A549 (cell line): ENCODE measurements around the gene APOOL. TPM values are rescaled to one million over a fixed set of nuclear protein-coding genes. Genes with fewer than 3 reads are reported as not detected.

Source experiments
- ATAC-seq, 2 experiments: fragments of 200-7000 bp in 1 of 2; fragments of >200 bp in 1 of 2; cut with Nextera tagmentation in 1 of 2; cut with Tn5 transposase in 1 of 2; 3 replicates each; pipeline versions ENCODE4 v1.8.0 to v1.9.1; 2018 to 2020; ENCODE audit warnings: mild to moderate bottlenecking in 1 of 2, moderate library complexity in 1 of 2
- CTCF ChIA-PET: fragments of 300-600 bp; sonication (Branson Sonifier 250); formaldehyde crosslinking; extraction: SDS; loops from one replicate; lab custom pipeline; 2021; ENCODE audit warnings: antibody characterized with exemption, inconsistent platforms; lab: Yijun Ruan, JAX
- POLR2A ChIA-PET: fragments of 350-600 bp; formaldehyde crosslinking; extraction: SDS; loops from one replicate; lab custom pipeline; 2021; ENCODE audit warnings: antibody characterized with exemption, inconsistent platforms; lab: Yijun Ruan, JAX
- DNase-seq, 2 experiments: peaks; one replicate each; pipeline versions ENCODE4 v3.0.0 to v3.0.0-alpha.2; 2011 to 2016; ENCODE audit warnings: low read depth in 1 of 2, low spot score in 1 of 2
- FAIRE-seq: peaks from 2 replicates; lab custom pipeline; 2011; peaks lifted over from hg19 to GRCh38; lab: Jason Lieb, UNC
- H3K27ac ChIP-seq, 2 experiments: fragments of >200 bp; sonication (Bioruptor Twin); formaldehyde crosslinking; 3 replicates each; pipeline ENCODE4 v1.5.1; 2016 to 2017
- H3K4me1 ChIP-seq: fragments of >200 bp; sonication (Bioruptor Twin); formaldehyde crosslinking; 3 replicates; pipeline ENCODE4 v1.6.1; 2016
- H3K4me2 ChIP-seq: fragments of >200 bp; sonication (Bioruptor Twin); formaldehyde crosslinking; 3 replicates; pipeline ENCODE4 v1.6.1; 2016
- H3K4me3 ChIP-seq: fragments of >200 bp; sonication (Bioruptor Twin); formaldehyde crosslinking; 3 replicates; pipeline ENCODE4 v1.5.1; 2016
- H3K9me3 ChIP-seq: fragments of >200 bp; sonication (Bioruptor Twin); formaldehyde crosslinking; 3 replicates; pipeline ENCODE4 v1.6.1; 2016
- BCL3 ChIP-seq: fragments of >200 bp; sonication (Bioruptor Twin); formaldehyde crosslinking; IDR thresholded peaks from 3 replicates; pipeline ENCODE4 v1.6.1; 2016
- ESRRA ChIP-seq: fragments of 150-350 bp; IDR thresholded peaks from 2 replicates; pipeline ENCODE4 v1.6.1; 2014; ENCODE audit warnings: mild to moderate bottlenecking, low read length, borderline replicate concordance
- FOSL2 ChIP-seq, 2 experiments: fragments of 450-650 bp in 1 of 2; fragments of >200 bp in 1 of 2; sonication (Bioruptor Twin) in 1 of 2; formaldehyde crosslinking; IDR thresholded peaks; 2 replicates each; pipeline versions ENCODE4 v1.5.0 to v1.6.1; 2016 to 2020; ENCODE audit warnings: mild to moderate bottlenecking in 1 of 2, moderate library complexity in 1 of 2
- GATA3 ChIP-seq: IDR thresholded peaks from 2 replicates; pipeline ENCODE4 v1.6.1; 2012; ENCODE audit warnings: borderline replicate concordance
- HOXB13 ChIP-seq: fragments of 250-450 bp; sonication (Bioruptor Pico); IDR thresholded peaks from 2 replicates; pipeline ENCODE4 v1.5.0; 2020; ENCODE audit warnings: low read depth, mild to moderate bottlenecking, moderate library complexity
- HOXB5 ChIP-seq: fragments of 250-450 bp; sonication (Bioruptor Pico); IDR thresholded peaks from 2 replicates; pipeline ENCODE4 v1.5.0; 2020; ENCODE audit warnings: mild to moderate bottlenecking, moderate library complexity
- JUN ChIP-seq, 2 experiments: fragments of >200 bp; sonication (Bioruptor Twin); formaldehyde crosslinking; IDR thresholded peaks; 2 replicates in 1 of 2; 3 replicates in 1 of 2; pipeline ENCODE4 v1.6.1; 2016 to 2017
- JUNB ChIP-seq: fragments of >200 bp; sonication (Bioruptor Twin); formaldehyde crosslinking; IDR thresholded peaks from 2 replicates; pipeline ENCODE4 v1.6.1; 2016
- KDM1A ChIP-seq: fragments of 200-600 bp; sonication (generic); IDR thresholded peaks from 2 replicates; pipeline ENCODE4 v1.6.1; 2016; ENCODE audit warnings: low read depth, mild to moderate bottlenecking
- MYC ChIP-seq: IDR thresholded peaks from 2 replicates; pipeline ENCODE4 v1.6.1; 2012; ENCODE audit warnings: mild to moderate bottlenecking, inconsistent platforms, low read length, improper control_type of control experiment, borderline replicate concordance
- NFE2L2 ChIP-seq: fragments of 150-350 bp; conservative IDR thresholded peaks from 2 replicates; pipeline ENCODE4 v1.6.1; 2014; ENCODE audit warnings: low read length
- PHF8 ChIP-seq: fragments of 200-600 bp; sonication (generic); IDR thresholded peaks from 2 replicates; pipeline ENCODE4 v1.6.1; 2016; ENCODE audit warnings: low read depth, mild to moderate bottlenecking, antibody characterized with exemption, moderate library complexity, borderline replicate concordance
- POLR2A ChIP-seq: IDR thresholded peaks from 2 replicates; pipeline ENCODE4 v1.6.1; 2012; ENCODE audit warnings: mild to moderate bottlenecking, low read length
- RNF2 ChIP-seq: fragments of 200-600 bp; sonication (generic); IDR thresholded peaks from 2 replicates; pipeline ENCODE4 v1.6.1; 2016; ENCODE audit warnings: low read depth, mild to moderate bottlenecking, antibody characterized with exemption, moderate library complexity, borderline replicate concordance
- SMC3 ChIP-seq: fragments of >200 bp; sonication (Bioruptor Twin); formaldehyde crosslinking; IDR thresholded peaks from 3 replicates; pipeline ENCODE4 v1.6.1; 2018; ENCODE audit warnings: inconsistent platforms
- ZNF302 ChIP-seq: fragments of 250-450 bp; sonication (Bioruptor Pico); IDR thresholded peaks from 2 replicates; pipeline ENCODE4 v1.9.0; 2021; ENCODE audit warnings: inconsistent platforms, mild to moderate bottlenecking, moderate library complexity
- WGBS: methylation state at CpG from one replicate; pipeline ENCODE4 v1.1.6; 2017; ENCODE audit errors: missing lambda C conversion rate; 5-methylcytosine and 5-hydroxymethylcytosine counted together
- polyA plus RNA-seq, 4 experiments: library from polyadenylated mRNA; depleted of rRNA in 3 of 4; stranded (reverse); fragments of >200 nt; fragmentation: RNase III in 1 of 4; extraction: RNeasy Plus Mini Kit Qiagen cat#74134 plus additional on column Dnase treatment in 1 of 4; gene quantifications; 2 replicates in 3 of 4; 3 replicates in 1 of 4; pipeline ENCODE4 v1.2.3, GENCODE V29; 2011 to 2017
- TF ChIP-seq, protein P1 (sequence below): IDR thresholded peaks from 2 replicates; pipeline ENCODE4 v1.6.1; 2012
- TF ChIP-seq, protein P2 (sequence below): fragments of >200 bp; sonication (Bioruptor Twin); formaldehyde crosslinking; IDR thresholded peaks from 3 replicates; pipeline ENCODE4 v1.5.1; 2016

Gene APOOL
- polyA plus RNA-seq, 2 of the 4 experiments (the other 2 are of a cell fraction): 10.3 to 10.7 TPM

DNA sequence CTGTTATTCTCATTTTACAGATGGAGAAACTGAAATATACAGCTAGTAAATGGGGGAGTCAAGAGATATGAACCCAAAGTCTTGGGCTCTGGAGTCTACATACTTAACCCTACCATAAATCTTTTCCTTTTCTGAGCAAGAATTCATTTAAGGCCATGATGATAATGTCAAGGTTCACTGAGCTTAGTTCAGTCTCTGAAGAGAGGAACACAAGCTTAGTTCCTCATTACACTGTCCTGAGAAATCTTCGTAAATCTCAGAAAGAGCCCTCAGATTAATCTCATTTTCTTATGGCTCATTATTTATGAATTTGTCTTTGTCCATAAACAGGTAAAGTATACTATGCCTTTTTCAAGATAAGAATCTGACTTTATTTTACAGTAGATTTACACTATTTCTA is 135.7 kb downstream of the APOOL start (continued):
- TF ChIP-seq ZNF302 (CRISPR knock-in tag) (no peak), BCL3 (no peak), ESRRA (no peak), FOSL2 (IDR thresholded peaks at IDR 0.05) (no peak), FOSL2 (CRISPR knock-in tag; IDR thresholded peaks at IDR 0.05) (no peak), NFE2L2 (no peak)
- TF ChIP-seq, protein P1, sequence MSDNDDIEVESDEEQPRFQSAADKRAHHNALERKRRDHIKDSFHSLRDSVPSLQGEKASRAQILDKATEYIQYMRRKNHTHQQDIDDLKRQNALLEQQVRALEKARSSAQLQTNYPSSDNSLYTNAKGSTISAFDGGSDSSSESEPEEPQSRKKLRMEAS: no peak

DNA sequence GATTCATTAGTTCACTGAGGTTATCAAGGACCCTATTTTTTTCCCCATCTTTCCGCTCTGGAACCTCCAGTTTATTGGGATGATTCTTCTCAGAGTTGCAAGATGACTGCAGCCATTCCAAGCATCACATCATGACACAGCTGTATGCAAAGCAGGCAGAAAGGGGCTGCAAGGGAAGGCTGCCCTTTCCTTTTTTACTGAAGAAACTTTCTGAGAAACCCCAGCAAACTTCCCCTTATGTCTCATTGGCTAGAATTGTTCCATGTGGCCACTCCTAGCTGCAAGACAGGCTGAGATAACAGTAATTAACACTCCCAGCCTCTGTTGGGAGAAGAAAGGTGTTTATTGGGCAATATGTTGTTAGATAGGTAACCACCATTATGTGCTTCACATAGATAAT is 137.3 kb downstream of the APOOL start:
- POLR2A ChIA-PET: no interaction called here
- no peak overlapping the region for H3K4me2 ChIP-seq
- CTCF ChIA-PET: interaction anchor here (0.6 kb wide), 1 partner anchor 56 kb away, joined by 4 read pairs; no protein-coding TSS in a partner anchor
- no peak for ATAC-seq
- no peak overlapping the region for H3K27ac ChIP-seq
- FAIRE-seq: no peak
- DNase-seq: no peak
- no peak for TF ChIP-seq POLR2A
- no peak for TF ChIP-seq RNF2
- TF ChIP-seq KDM1A: no peak
- TF ChIP-seq SMC3: no peak
- TF ChIP-seq HOXB5 (CRISPR knock-in tag): no peak
- TF ChIP-seq JUN (IDR thresholded peaks at IDR 0.05): no peak
- no peak for TF ChIP-seq GATA3
- no peak for TF ChIP-seq HOXB13 (CRISPR knock-in tag)
- TF ChIP-seq ZNF302 (CRISPR knock-in tag): no peak
- TF ChIP-seq JUNB: no peak
- TF ChIP-seq PHF8: no peak
- no peak for TF ChIP-seq MYC
- TF ChIP-seq, protein P2, sequence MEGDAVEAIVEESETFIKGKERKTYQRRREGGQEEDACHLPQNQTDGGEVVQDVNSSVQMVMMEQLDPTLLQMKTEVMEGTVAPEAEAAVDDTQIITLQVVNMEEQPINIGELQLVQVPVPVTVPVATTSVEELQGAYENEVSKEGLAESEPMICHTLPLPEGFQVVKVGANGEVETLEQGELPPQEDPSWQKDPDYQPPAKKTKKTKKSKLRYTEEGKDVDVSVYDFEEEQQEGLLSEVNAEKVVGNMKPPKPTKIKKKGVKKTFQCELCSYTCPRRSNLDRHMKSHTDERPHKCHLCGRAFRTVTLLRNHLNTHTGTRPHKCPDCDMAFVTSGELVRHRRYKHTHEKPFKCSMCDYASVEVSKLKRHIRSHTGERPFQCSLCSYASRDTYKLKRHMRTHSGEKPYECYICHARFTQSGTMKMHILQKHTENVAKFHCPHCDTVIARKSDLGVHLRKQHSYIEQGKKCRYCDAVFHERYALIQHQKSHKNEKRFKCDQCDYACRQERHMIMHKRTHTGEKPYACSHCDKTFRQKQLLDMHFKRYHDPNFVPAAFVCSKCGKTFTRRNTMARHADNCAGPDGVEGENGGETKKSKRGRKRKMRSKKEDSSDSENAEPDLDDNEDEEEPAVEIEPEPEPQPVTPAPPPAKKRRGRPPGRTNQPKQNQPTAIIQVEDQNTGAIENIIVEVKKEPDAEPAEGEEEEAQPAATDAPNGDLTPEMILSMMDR: no peak
- TF ChIP-seq, protein P1: no peak
- no peak overlapping the region for H3K4me3 ChIP-seq
- H3K4me1 ChIP-seq: no peaks in the 10 kb centered on the region
- WGBS: 33% methylated on average over 1 of the region's 1 CpG
- H3K9me3 ChIP-seq: no peaks in the 10 kb centered on the region

Other genes with a start within 250 kb of the APOOL start
- 0.06 TPM in 1 of 2 replicates, not detected in the other for gene SATL1, start 239.9 kb downstream of the APOOL start, polyA plus RNA-seq (2011; rRNA removed)
- gene SATL1, start 239.9 kb downstream of the APOOL start, polyA plus RNA-seq (2017; fragmentation: RNase III; extraction: RNeasy Plus Mini Kit Qiagen cat#74134 plus additional on column Dnase treatment): 0.03 to 0.04 TPM (median 0.03 TPM) in 3 replicates
- gene ZNF711, start 240.1 kb downstream of the APOOL start, polyA plus RNA-seq (2011; rRNA removed): 5.7 and 7.8 TPM in 2 replicates
- gene ZNF711, start 240.1 kb downstream of the APOOL start, polyA plus RNA-seq (2017; fragmentation: RNase III; extraction: RNeasy Plus Mini Kit Qiagen cat#74134 plus additional on column Dnase treatment): 1.3 to 1.4 TPM (median 1.4 TPM) in 3 replicates